Activated naive CD4-positive, alpha-beta T cell treated with anti-CD3 and anti-CD28 coated beads, Interleukin-2, amount 50 U/mL, for 24 hours (primary cell): ENCODE results near the gene ATP5PB.

Experiments used
- H3K27ac Mint-ChIP-seq: one replicate; pipeline ENCODE4 v1.8.0; 2021; ENCODE audit warnings: mild to moderate bottlenecking, mixed read lengths
- H3K27me3 Mint-ChIP-seq: one replicate; pipeline ENCODE4 v1.8.0; 2021; ENCODE audit warnings: mixed read lengths
- H3K36me3 Mint-ChIP-seq: one replicate; pipeline ENCODE4 v1.8.0; 2021; ENCODE audit warnings: mixed read lengths
- H3K4me1 Mint-ChIP-seq: one replicate; pipeline ENCODE4 v1.8.0; 2021; ENCODE audit warnings: mixed read lengths
- H3K4me3 Mint-ChIP-seq: one replicate; pipeline ENCODE4 v1.8.0; 2021; ENCODE audit warnings: mild to moderate bottlenecking, mixed read lengths
- H3K9me3 Mint-ChIP-seq: one replicate; pipeline ENCODE4 v1.8.0; 2021; ENCODE audit warnings: mixed read lengths

The ATP5PB gene

GRCh38 chr1:111439461-111440351, 9.6 kb upstream of the ATP5PB start:
- Mint-ChIP-seq H3K9me3 (no peaks in the 10 kb centered on the region), H3K27ac (no peak overlapping the region), H3K27me3 (no peaks in the 10 kb centered on the region), H3K4me3 (no peak overlapping the region), H3K36me3 (peaks cover 21% of the 10 kb centered on the region), H3K4me1 (peaks cover 39% of the 10 kb centered on the region)

GRCh38 chr1:111441573-111442192, 7.6 kb upstream of the ATP5PB start:
- no peak overlapping the region for H3K4me3 Mint-ChIP-seq
- H3K4me1 Mint-ChIP-seq = peaks cover 55% of the 10 kb centered on the region
- no peak overlapping the region for H3K27ac Mint-ChIP-seq
- no peaks in the 10 kb centered on the region for H3K9me3 Mint-ChIP-seq
- no peaks in the 10 kb centered on the region for H3K27me3 Mint-ChIP-seq
- peaks cover 29% of the 10 kb centered on the region for H3K36me3 Mint-ChIP-seq

GRCh38 chr1:111442457-111442856, 6.8 kb upstream of the ATP5PB start:
- H3K4me1 Mint-ChIP-seq = peaks cover 63% of the 10 kb centered on the region
- no peaks in the 10 kb centered on the region for H3K9me3 Mint-ChIP-seq
- H3K27ac Mint-ChIP-seq = peak overlapping the region; percentile 55
- no peaks in the 10 kb centered on the region for H3K27me3 Mint-ChIP-seq
- peaks cover 33% of the 10 kb centered on the region for H3K36me3 Mint-ChIP-seq
- H3K4me3 Mint-ChIP-seq = no peak overlapping the region

- peaks cover 74% of the 10 kb centered on the region for H3K4me1 Mint-ChIP-seq
- peaks cover 40% of the 10 kb centered on the region for H3K36me3 Mint-ChIP-seq
- no peaks in the 10 kb centered on the region for H3K9me3 Mint-ChIP-seq
- no peak overlapping the region for H3K4me3 Mint-ChIP-seq
- peak overlapping the region; percentile 66 for H3K27ac Mint-ChIP-seq
- H3K27me3 Mint-ChIP-seq = no peaks in the 10 kb centered on the region
These were observed 5.2 kb upstream of the ATP5PB start for GRCh38 chr1:111444031-111444430.

- Mint-ChIP-seq H3K36me3 (peaks cover 40% of the 10 kb centered on the region), H3K27me3 (no peaks in the 10 kb centered on the region), H3K27ac (peak overlapping the region; percentile 8), H3K4me3 (peak overlapping the region; percentile 100), H3K4me1 (peaks cover 87% of the 10 kb centered on the region), H3K9me3 (no peaks in the 10 kb centered on the region)
These were observed 2.7 kb upstream of the ATP5PB start for GRCh38 chr1:111446546-111446945.

- Mint-ChIP-seq H3K4me1 (peaks cover 87% of the 10 kb centered on the region), H3K36me3 (peaks cover 42% of the 10 kb centered on the region), H3K9me3 (no peaks in the 10 kb centered on the region), H3K27me3 (no peaks in the 10 kb centered on the region), H3K4me3 (peak overlapping the region; percentile 100), H3K27ac (peak overlapping the region; percentile 8)
These were observed 2.0 kb upstream of the ATP5PB start for GRCh38 chr1:111446967-111447892.

- H3K27me3 Mint-ChIP-seq = no peaks in the 10 kb centered on the region
- peak overlapping the region; percentile 90 for H3K27ac Mint-ChIP-seq
- peaks cover 90% of the 10 kb centered on the region for H3K4me1 Mint-ChIP-seq
- no peaks in the 10 kb centered on the region for H3K9me3 Mint-ChIP-seq
- peak overlapping the region; percentile 100 for H3K4me3 Mint-ChIP-seq
- peaks cover 41% of the 10 kb centered on the region for H3K36me3 Mint-ChIP-seq
These were observed 764 bp upstream of the ATP5PB start for GRCh38 chr1:111448482-111448917.

GRCh38 chr1:111449703-111450017, 396 bp downstream of the ATP5PB start:
- H3K4me3 Mint-ChIP-seq = peak overlapping the region; percentile 100
- no peaks in the 10 kb centered on the region for H3K27me3 Mint-ChIP-seq
- no peaks in the 10 kb centered on the region for H3K9me3 Mint-ChIP-seq
- peaks cover 33% of the 10 kb centered on the region for H3K36me3 Mint-ChIP-seq
- H3K27ac Mint-ChIP-seq = peak overlapping the region; percentile 99
- H3K4me1 Mint-ChIP-seq = peaks cover 90% of the 10 kb centered on the region

- H3K27ac Mint-ChIP-seq = peak overlapping the region; percentile 99
- peaks cover 34% of the 10 kb centered on the region for H3K36me3 Mint-ChIP-seq
- H3K4me1 Mint-ChIP-seq = peaks cover 90% of the 10 kb centered on the region
- H3K27me3 Mint-ChIP-seq = no peaks in the 10 kb centered on the region
- H3K9me3 Mint-ChIP-seq = no peaks in the 10 kb centered on the region
- H3K4me3 Mint-ChIP-seq = peak overlapping the region; percentile 100
These were observed 921 bp downstream of the ATP5PB start for GRCh38 chr1:111450185-111450584.

GRCh38 chr1:111452581-111452980, 3.3 kb downstream of the ATP5PB start:
- no peaks in the 10 kb centered on the region for H3K9me3 Mint-ChIP-seq
- no peak overlapping the region for H3K27ac Mint-ChIP-seq
- H3K27me3 Mint-ChIP-seq = no peaks in the 10 kb centered on the region
- H3K36me3 Mint-ChIP-seq = peaks cover 29% of the 10 kb centered on the region
- H3K4me1 Mint-ChIP-seq = peaks cover 85% of the 10 kb centered on the region
- H3K4me3 Mint-ChIP-seq = peak overlapping the region; percentile 15

- Mint-ChIP-seq H3K4me1 (peaks cover 84% of the 10 kb centered on the region), H3K4me3 (no peak overlapping the region), H3K27ac (peak overlapping the region; percentile 23), H3K36me3 (peaks cover 27% of the 10 kb centered on the region), H3K9me3 (no peaks in the 10 kb centered on the region), H3K27me3 (no peaks in the 10 kb centered on the region)
These were observed 4.4 kb downstream of the ATP5PB start for GRCh38 chr1:111453706-111454105.

GRCh38 chr1:111454859-111455641, 5.8 kb downstream of the ATP5PB start:
- H3K36me3 Mint-ChIP-seq = peaks cover 24% of the 10 kb centered on the region
- no peaks in the 10 kb centered on the region for H3K27me3 Mint-ChIP-seq
- no peaks in the 10 kb centered on the region for H3K9me3 Mint-ChIP-seq
- peaks cover 77% of the 10 kb centered on the region for H3K4me1 Mint-ChIP-seq
- H3K27ac Mint-ChIP-seq = peak overlapping the region; percentile 68
- peak overlapping the region; percentile 52 for H3K4me3 Mint-ChIP-seq

GRCh38 chr1:111455642-111456031, 6.4 kb downstream of the ATP5PB start:
- H3K27me3 Mint-ChIP-seq = no peaks in the 10 kb centered on the region
- no peaks in the 10 kb centered on the region for H3K9me3 Mint-ChIP-seq
- H3K4me1 Mint-ChIP-seq = peaks cover 71% of the 10 kb centered on the region
- H3K36me3 Mint-ChIP-seq = peaks cover 25% of the 10 kb centered on the region
- H3K27ac Mint-ChIP-seq = peak overlapping the region; percentile 51
- H3K4me3 Mint-ChIP-seq = peak overlapping the region; percentile 52

- Mint-ChIP-seq H3K27me3 (no peaks in the 10 kb centered on the region), H3K27ac (no peak overlapping the region), H3K4me1 (peaks cover 36% of the 10 kb centered on the region), H3K4me3 (no peak overlapping the region), H3K9me3 (no peaks in the 10 kb centered on the region), H3K36me3 (peaks cover 23% of the 10 kb centered on the region)
These were observed 12.5 kb downstream of the ATP5PB start for GRCh38 chr1:111461765-111462164.
